NCI-H1417 (cell line): Measurements from ENCODE around the gene MSANTD1.

Experiments used
- DNase-seq, 3 experiments: peaks; one replicate each; lab custom pipeline; 2025; lab: John Stamatoyannopoulos, UW

The MSANTD1 gene

DNA sequence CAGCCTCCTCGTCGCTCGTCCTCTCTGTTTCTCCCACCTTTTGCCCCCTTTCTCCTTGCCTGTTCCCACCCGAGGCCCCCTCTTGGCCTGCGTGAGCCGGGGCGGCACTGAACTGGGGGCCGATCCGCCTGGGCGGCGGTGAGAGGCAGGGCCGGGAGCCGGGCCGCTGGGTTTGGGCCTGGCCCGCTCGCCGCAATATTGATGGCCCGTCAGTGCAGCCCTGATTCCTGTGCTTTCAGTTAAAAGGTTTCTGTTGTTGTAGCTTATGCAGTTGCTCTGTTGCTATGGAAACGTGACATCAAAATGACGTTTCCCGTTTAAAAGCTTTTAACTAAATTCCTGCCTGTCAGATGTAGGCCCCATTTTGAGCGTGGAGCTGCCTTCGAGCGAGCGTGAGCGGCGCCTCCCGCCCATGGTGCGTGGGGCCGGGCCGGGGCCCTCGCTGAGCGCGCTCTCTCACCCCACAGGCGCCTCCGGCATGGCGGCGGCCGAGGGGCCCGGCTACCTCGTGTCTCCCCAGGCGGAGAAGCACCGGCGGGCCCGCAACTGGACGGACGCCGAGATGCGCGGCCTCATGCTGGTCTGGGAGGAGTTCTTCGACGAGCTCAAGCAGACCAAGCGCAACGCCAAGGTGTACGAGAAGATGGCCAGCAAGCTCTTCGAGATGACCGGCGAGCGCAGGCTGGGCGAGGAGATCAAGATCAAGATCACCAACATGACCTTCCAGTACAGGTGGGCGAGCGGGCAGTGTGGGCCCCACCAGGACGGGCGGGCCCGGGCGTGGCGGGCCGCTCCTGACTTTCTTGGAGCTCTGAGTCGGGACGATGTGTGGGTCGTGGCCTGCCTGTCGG is at the start of gene MSANTD1:
Gene MSANTD1, plus strand, starts transcription at position 349 of the 851 bp plus-strand sequence. Its CDS starts 64 bp downstream, at position 413.
- no peak for DNase-seq

- DNase-seq = no peak
These were observed 49.1 kb upstream of the MSANTD1 start for GRCh38 chr4:3199653-3200422.

DNA sequence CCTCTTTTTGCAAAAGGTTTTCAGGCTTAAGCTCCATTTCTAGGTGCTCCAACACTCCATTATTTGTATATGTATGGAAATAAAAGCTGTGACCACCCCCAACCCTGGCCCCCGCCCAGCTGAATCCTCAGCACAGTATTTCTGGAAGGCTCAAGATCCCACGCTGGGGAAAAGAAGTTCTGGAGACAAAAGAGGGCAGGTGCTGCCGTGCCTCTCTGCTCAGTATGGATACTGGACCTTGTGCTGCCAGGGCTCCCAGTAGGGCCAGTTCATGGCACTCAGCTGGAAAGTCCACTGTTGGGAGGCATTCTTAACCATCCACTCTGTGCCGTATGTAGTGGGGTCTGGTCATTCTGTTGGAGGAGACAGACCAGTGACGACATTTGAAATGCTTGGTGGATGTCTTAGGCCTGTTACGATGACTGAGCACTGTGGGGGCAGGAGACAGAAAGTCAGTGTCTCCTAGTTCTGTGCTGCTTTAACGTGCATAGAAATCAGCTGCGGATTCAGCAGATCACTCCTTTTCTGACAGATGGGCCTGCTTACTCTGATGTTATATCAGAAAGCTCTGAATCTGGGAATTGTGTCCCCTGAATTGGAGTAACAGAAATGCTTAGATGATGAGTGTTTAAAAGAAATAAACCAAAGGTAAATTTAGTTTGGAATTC is 48.4 kb upstream of the MSANTD1 start:
- DNase-seq = no peak

DNA sequence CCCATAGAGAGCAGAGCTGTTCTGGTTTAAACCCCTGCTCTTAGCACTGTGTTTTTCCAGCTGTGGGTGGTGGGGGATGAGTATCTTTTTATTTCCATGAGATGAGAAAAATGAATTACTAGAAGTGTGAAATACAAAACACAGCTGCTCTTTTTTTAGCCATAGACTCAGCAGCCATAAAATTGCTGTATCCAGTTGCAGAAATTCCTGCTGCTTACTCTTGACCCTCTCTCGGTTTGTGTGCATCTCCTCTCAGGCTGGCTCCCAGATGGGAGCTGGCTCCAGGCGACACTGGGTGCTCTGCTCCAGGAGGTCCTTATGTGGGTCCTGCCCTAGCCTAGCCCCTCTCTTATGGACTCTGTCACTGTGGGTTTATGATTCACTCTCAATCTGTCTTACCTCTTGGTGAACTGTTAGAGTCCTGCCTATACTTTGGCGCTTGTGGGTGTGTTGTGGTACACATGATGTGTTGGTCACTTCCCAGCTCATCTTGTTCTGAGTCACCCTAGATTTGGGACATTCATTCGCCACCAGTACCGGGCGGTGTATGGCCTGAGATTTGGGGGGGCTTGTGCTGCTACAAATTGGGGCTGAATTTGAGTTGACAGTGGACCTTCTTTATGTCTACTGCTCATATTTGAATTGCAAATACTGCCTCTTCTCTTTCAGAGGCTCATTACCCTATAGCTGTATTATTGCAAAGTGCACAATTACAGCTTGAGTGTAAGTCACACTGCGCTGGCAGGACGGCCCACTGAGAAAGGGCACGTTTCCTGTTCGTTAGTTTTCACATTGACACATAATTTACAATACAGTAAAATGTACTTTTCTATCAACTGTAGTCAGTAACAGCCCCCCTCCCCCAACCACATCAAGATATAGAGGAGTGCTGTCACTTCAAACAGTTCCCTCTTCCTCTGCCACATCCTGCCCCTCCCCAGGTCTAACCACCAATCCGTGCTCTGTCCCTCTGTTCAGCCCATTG is 46.9 kb upstream of the MSANTD1 start:
- no peak for DNase-seq

DNA sequence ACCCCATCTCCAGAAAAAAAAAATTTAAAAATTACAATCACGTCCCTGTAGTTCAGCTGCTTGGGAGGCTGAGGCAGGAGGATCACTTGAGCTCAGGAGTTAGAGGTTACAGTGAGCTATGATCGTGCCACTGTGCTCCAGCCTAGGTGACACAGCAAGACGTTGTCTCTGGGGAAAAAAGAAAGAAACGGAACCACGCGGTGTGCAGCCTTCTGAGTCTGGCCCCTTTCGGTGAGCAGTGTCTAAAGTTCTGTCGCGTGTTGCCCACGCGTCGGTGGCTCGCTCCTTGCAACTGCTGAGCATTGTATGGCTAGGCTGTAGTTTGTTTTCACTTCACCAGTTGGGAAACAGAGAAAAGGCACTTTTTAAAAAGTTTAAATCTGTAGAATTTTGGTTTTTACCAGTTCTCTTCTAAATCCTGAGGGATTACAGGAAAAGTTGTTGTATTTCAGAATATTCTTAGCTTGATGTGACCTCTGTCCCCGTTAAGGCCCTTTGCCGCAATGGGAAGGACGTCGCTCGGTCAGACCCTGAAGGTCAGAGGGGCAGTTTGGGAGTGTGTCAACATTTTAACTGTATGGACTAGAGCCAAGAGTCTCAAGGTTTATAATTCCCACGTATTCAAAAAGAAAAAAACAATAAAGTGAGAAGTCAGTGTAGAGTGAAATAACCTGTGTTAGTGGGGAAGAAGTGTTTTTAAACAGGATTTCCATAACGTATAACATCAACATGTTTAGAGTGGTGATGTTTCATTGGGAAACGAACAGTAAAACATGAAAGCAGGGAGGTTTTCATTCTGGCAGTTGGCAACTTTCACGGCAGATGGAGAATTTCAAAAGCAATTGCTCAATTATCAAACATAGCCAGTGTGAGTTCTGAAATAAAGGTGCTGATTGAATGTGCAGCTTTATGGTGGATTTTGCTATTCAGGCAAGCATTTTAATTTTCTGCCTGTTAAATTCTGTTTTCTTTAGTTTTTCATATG is 45.8 kb upstream of the MSANTD1 start:
- no peak for DNase-seq

- DNase-seq = no peak
These were observed 45.0 kb upstream of the MSANTD1 start for GRCh38 chr4:3203971-3204431.

DNA sequence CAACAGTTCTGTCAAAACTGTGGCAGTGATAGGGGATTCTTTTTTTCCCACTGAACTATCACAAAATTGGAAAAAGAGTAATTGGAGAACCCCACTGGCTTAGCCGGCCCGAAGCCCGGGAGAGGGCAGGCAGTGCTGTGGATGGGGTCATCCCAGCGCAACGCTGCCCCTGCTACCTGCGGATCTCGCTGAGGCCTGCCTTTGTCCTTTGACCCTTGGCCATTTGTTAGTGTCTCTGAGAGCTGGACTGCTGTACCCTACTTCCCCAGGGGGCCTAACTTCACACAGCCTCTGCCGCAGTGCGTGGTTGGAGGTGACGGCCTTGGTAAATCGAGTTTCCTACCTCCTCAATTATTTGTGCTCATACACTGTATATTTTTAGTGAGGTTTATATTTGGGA is 43.0 kb upstream of the MSANTD1 start:
- DNase-seq = no peak

DNA sequence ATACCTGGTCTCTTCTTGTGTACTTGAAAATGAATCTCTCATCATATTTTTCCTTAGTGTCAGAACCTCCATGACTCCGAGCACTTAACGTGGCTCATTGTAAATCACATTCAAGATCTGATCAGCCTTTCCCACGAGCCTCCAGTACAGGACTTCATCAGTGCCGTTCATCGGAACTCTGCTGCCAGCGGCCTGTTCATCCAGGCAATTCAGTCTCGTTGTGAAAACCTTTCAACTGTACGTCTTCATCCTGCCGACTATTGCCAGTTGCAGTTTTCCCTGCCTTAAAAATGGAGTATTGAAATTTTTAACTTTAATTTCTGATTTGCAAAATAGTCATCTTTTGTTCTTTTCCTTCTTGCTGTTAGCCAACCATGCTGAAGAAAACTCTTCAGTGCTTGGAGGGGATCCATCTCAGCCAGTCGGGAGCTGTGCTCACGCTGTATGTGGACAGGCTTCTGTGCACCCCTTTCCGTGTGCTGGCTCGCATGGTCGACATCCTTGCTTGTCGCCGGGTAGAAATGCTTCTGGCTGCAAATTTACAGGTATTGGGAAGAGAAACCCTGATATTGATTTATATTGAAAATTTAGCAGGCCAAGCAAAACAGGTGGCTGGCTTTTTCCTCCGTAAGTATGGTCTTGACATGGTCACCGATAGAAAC is 42.4 kb upstream of the MSANTD1 start:
- DNase-seq = no peak

- DNase-seq = no peak
These were observed 41.4 kb upstream of the MSANTD1 start for GRCh38 chr4:3207531-3208037.

GRCh38 chr4:3208826-3209225 is 40.1 kb upstream of the MSANTD1 start:
- DNase-seq = no peak

- no peak for DNase-seq
These were observed 39.2 kb upstream of the MSANTD1 start for GRCh38 chr4:3209551-3210325.

GRCh38 chr4:3210467-3210866 is 38.5 kb upstream of the MSANTD1 start:
- no peak for DNase-seq

GRCh38 chr4:3211866-3212265 is 37.1 kb upstream of the MSANTD1 start:
- DNase-seq = no peak

DNA sequence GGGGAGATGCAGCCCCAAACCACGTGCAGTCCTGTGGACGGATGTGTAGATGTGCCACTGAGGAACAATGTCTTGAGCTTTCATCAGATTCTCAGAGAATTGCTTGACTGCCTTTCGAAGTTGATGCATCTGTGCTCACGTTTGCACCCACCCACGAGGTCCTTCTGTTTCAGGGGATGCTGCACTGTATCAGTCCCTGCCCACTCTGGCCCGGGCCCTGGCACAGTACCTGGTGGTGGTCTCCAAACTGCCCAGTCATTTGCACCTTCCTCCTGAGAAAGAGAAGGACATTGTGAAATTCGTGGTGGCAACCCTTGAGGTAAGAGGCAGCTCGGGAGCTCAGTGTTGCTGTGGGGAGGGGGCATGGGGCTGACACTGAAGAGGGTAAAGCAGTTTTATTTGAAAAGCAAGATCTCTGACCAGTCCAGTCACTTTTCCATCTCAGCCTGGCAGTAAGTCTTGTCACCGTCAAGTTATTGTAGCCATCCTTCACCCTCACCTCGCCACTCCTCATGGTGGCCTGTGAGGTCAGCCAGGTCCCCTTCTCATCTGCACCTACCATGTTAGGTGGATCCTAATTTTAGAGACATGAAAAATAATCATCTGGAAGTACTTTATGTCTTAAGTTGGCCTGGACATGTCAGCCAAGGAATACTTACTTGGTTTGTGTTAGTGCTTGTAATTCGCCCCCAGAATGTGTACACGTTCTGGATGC is 36.4 kb upstream of the MSANTD1 start:
- no peak for DNase-seq

GRCh38 chr4:3213106-3213425 is 35.9 kb upstream of the MSANTD1 start:
- DNase-seq = no peak

DNA sequence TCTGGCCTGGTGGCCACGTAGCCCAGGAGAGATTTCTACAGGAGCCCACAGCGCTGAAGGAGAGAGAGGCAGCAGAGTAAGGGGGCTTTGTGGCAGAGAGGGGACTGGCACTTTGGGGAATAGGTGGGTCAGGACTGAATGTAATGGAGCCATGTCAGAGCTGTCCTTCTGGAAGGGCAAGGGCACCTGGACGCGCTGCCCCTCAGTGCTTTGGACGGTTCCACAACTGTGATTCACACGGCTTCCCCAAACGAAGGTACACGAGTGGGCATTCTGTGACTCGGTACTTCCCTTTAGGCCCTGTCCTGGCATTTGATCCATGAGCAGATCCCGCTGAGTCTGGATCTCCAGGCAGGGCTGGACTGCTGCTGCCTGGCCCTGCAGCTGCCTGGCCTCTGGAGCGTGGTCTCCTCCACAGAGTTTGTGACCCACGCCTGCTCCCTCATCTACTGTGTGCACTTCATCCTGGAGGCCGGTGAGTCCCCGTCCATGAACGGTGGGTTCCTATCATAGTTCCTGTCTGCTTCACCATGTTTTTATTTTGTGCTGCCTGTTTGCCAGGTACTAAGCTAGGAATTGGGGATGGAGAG is 35.2 kb upstream of the MSANTD1 start:
- DNase-seq = no peak

DNA sequence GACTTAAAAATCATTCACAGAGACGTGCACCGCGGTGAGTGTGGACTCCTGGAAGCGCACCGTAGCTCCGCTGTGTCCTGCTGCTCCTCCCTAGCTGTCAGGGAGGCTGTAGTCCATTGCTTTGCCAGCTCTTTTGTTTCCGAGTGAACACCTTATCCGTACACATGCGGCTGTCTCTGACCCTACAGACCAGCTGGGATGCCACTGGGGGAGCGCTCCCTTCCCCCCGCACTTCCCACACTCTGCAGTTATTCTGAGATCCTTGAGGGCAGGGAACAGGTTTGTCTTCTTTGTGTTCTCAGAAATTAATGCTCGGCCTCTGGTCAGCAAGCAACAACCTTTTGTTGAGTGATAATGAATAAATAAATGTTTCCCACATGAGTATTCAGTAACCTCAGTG is 33.7 kb upstream of the MSANTD1 start:
- peak in 2 of 3 experiments; percentile 35 to 65 for DNase-seq

GRCh38 chr4:3215733-3216132 is 33.2 kb upstream of the MSANTD1 start:
- DNase-seq = no peak
